HEK293 (cell line): ENCODE data around the gene CDYL2.

Source experiments
- CTCF ChIA-PET: fragments of 350-600 bp; formaldehyde crosslinking; extraction: SDS; loops from one replicate; lab custom pipeline; 2021; ENCODE audit warnings: antibody characterized with exemption; lab: Yijun Ruan, JAX
- POLR2A ChIA-PET: fragments of 300-600 bp; formaldehyde crosslinking; extraction: SDS; loops from one replicate; lab custom pipeline; 2020; ENCODE audit warnings: antibody characterized with exemption, inconsistent platforms; lab: Yijun Ruan, JAX
- H3K27ac ChIP-seq: fragments of 200-500 bp; sonication (Bioruptor generic); 2 replicates; pipeline ENCODE4 v1.5.1; 2014; ENCODE audit warnings: low read depth, low read length, control low read depth, inconsistent platforms; ENCODE audit errors: extremely low read depth
- H3K36me3 ChIP-seq, 2 experiments: fragments of 200-500 bp in 1 of 2; sonication (Bioruptor generic) in 1 of 2; 1 replicate in 1 of 2; 2 replicates in 1 of 2; pipeline ENCODE4 v1.5.1; 2014 to 2017; ENCODE audit warnings: inconsistent platforms in 2 of 2, low read length in 2 of 2; ENCODE audit not compliant: control insufficient read depth in 2 of 2, insufficient read depth in 1 of 2
- H3K4me1 ChIP-seq: fragments of 200-500 bp; sonication (Bioruptor generic); 2 replicates; pipeline ENCODE4 v1.5.1; 2014; ENCODE audit warnings: mild to moderate bottlenecking, low read length, inconsistent platforms; ENCODE audit not compliant: control insufficient read depth, insufficient read depth
- H3K4me3 ChIP-seq: 2 replicates; pipeline ENCODE4 v1.5.1; 2011; ENCODE audit warnings: low read depth, mild to moderate bottlenecking, control low read depth, low read length, moderate library complexity
- H3K9me3 ChIP-seq: fragments of 200-500 bp; sonication (Bioruptor generic); 2 replicates; pipeline ENCODE4 v1.5.1; 2014; ENCODE audit warnings: low read depth, low read length, inconsistent platforms; ENCODE audit not compliant: control insufficient read depth, insufficient read depth
- EGR2 ChIP-seq: fragments of 450-650 bp; formaldehyde crosslinking; IDR thresholded peaks from 2 replicates; pipeline ENCODE4 v1.5.1; 2016; ENCODE audit warnings: low read depth, missing biosample characterization, missing genetic modification characterization
- HOXA7 ChIP-seq: sonication (generic); formaldehyde crosslinking; IDR thresholded peaks from 2 replicates; pipeline ENCODE4 v1.8.1; 2022; ENCODE audit warnings: missing genetic modification reagents, borderline replicate concordance
- OSR2 ChIP-seq: fragments of 450-650 bp; formaldehyde crosslinking; IDR thresholded peaks from 2 replicates; pipeline ENCODE4 v1.5.1; 2016; ENCODE audit warnings: missing biosample characterization, missing genetic modification characterization
- PRDM6 ChIP-seq: fragments of 450-650 bp; formaldehyde crosslinking; IDR thresholded peaks from 2 replicates; pipeline ENCODE4 v1.5.1; 2017; ENCODE audit warnings: missing biosample characterization, missing genetic modification characterization
- TCF7L2 ChIP-seq: IDR thresholded peaks from 2 replicates; pipeline ENCODE4 v1.6.1; 2011; ENCODE audit warnings: low read depth, mild to moderate bottlenecking, inconsistent platforms, low read length, moderate library complexity, borderline replicate concordance
- ZBTB10 ChIP-seq: fragments of 450-650 bp; formaldehyde crosslinking; IDR thresholded peaks from 2 replicates; pipeline ENCODE4 v1.5.1; 2016; ENCODE audit warnings: missing biosample characterization, missing genetic modification characterization
- ZFHX2 ChIP-seq: fragments of 450-650 bp; formaldehyde crosslinking; conservative IDR thresholded peaks from 2 replicates; pipeline ENCODE4 v1.5.1; 2016; ENCODE audit warnings: missing biosample characterization, missing genetic modification characterization
- ZNF146 ChIP-seq: fragments of 450-650 bp; formaldehyde crosslinking; IDR thresholded peaks from 2 replicates; pipeline ENCODE4 v1.5.1; 2016; ENCODE audit warnings: missing biosample characterization, missing genetic modification characterization
- ZNF202 ChIP-seq: fragments of 450-650 bp; formaldehyde crosslinking; IDR thresholded peaks from 2 replicates; pipeline ENCODE4 v1.5.1; 2016; ENCODE audit warnings: missing biosample characterization, missing genetic modification characterization, borderline replicate concordance
- ZNF391 ChIP-seq: fragments of 450-650 bp; formaldehyde crosslinking; IDR thresholded peaks from 2 replicates; pipeline ENCODE4 v1.5.1; 2016; ENCODE audit warnings: low read depth, missing biosample characterization, missing genetic modification characterization, borderline replicate concordance
- ZNF404 ChIP-seq: fragments of 450-650 bp; formaldehyde crosslinking; IDR thresholded peaks from 2 replicates; pipeline ENCODE4 v1.5.1; 2017; ENCODE audit warnings: missing biosample characterization, missing genetic modification characterization
- ZNF529 ChIP-seq: fragments of 450-650 bp; formaldehyde crosslinking; IDR thresholded peaks from 2 replicates; pipeline ENCODE4 v1.5.1; 2017; ENCODE audit warnings: missing genetic modification characterization, missing biosample characterization; ENCODE audit not compliant: insufficient replicate concordance
- ZNF610 ChIP-seq: fragments of 450-650 bp; formaldehyde crosslinking; IDR thresholded peaks from 2 replicates; pipeline ENCODE4 v1.5.1; 2016; ENCODE audit warnings: missing biosample characterization, missing genetic modification characterization, borderline replicate concordance
- ZNF629 ChIP-seq: fragments of 450-650 bp; formaldehyde crosslinking; IDR thresholded peaks from 2 replicates; pipeline ENCODE4 v1.5.1; 2017; ENCODE audit warnings: missing biosample characterization, missing genetic modification characterization
- ZNF670 ChIP-seq: fragments of 450-650 bp; formaldehyde crosslinking; IDR thresholded peaks from 2 replicates; pipeline ENCODE4 v1.5.1; 2016; ENCODE audit warnings: missing biosample characterization, missing genetic modification characterization, low read depth
- ZNF692 ChIP-seq: fragments of 450-650 bp; formaldehyde crosslinking; IDR thresholded peaks from 2 replicates; pipeline ENCODE4 v1.5.1; 2016; ENCODE audit warnings: missing biosample characterization, missing genetic modification characterization
- ZNF701 ChIP-seq: fragments of 450-650 bp; formaldehyde crosslinking; IDR thresholded peaks from 2 replicates; pipeline ENCODE4 v1.5.1; 2016; ENCODE audit warnings: missing biosample characterization, missing genetic modification characterization
- ZNF777 ChIP-seq: fragments of 450-650 bp; formaldehyde crosslinking; IDR thresholded peaks from 2 replicates; pipeline ENCODE4 v1.5.1; 2017; ENCODE audit warnings: missing biosample characterization, missing genetic modification characterization, borderline replicate concordance
- ZSCAN4 ChIP-seq: fragments of 450-650 bp; formaldehyde crosslinking; IDR thresholded peaks from 2 replicates; pipeline ENCODE4 v1.5.1; 2017; ENCODE audit warnings: missing biosample characterization, missing genetic modification characterization

CDYL2 gene

GRCh38 chr16:80615735-80616134, 188.7 kb downstream of the CDYL2 start:
- Histone ChIP-seq H3K36me3 (peaks cover 0 to 17% of the 10 kb centered on the region in 2 experiments; a peak in 1 of 3 replicates), H3K9me3 (no peaks in the 10 kb centered on the region)
- TF ChIP-seq ZFHX2 (peak; percentile 55), EGR2 (peak; percentile 52; the same call in 1 of the 2 replicates), ZNF670 (no peak)
- TF ChIP-seq, all 188 proteins: peak for 2

GRCh38 chr16:80614908-80615671, 189.3 kb downstream of the CDYL2 start:
- ChIA-PET POLR2A (no interaction called here), CTCF (interaction anchor here (0.9 to 1.1 kb wide), 3 partner anchors 16 to 92 kb away, joined by 3 to 5 read pairs (median 3); no protein-coding TSS in a partner anchor)
- H3K36me3 ChIP-seq = peaks cover 0 to 17% of the 10 kb centered on the region in 2 experiments; a peak in 1 of 3 replicates

More at GRCh38 chr16:80615735-80616134, 188.7 kb downstream of the CDYL2 start:
- POLR2A ChIA-PET = no interaction called here
- H3K4me1 ChIP-seq = no peaks in the 10 kb centered on the region
- H3K4me3 ChIP-seq = no peak overlapping the region
- CTCF ChIA-PET = interaction anchor here (0.9 to 1.1 kb wide), 2 partner anchors 16 to 93 kb away, joined by 3 to 5 read pairs; no protein-coding TSS in a partner anchor
- H3K27ac ChIP-seq = no peak overlapping the region

More at GRCh38 chr16:80614908-80615671, 189.3 kb downstream of the CDYL2 start:
- H3K27ac ChIP-seq = no peak overlapping the region
- H3K4me3 ChIP-seq = no peak overlapping the region
- no peaks in the 10 kb centered on the region for H3K4me1 ChIP-seq
- no peaks in the 10 kb centered on the region for H3K9me3 ChIP-seq
- TF ChIP-seq TCF7L2 (no peak), ZNF404 (tag by site-specific recombination) (no peak), ZSCAN4 (tag by site-specific recombination) (no peak), ZNF529 (tag by site-specific recombination) (no peak), ZNF701 (tag by site-specific recombination) (no peak), ZNF629 (tag by site-specific recombination) (no peak), PRDM6 (tag by site-specific recombination) (no peak), ZNF391 (no peak), HOXA7 (CRISPR knock-in tag) (no peak), ZNF146 (tag by site-specific recombination) (no peak), ZNF610 (tag by site-specific recombination) (no peak), ZNF692 (tag by site-specific recombination) (no peak), ZBTB10 (tag by site-specific recombination) (no peak), OSR2 (tag by site-specific recombination) (no peak), ZNF202 (tag by site-specific recombination) (no peak), ZNF777 (tag by site-specific recombination) (no peak)
